ENCODE data around the gene MGARP.

Gene MGARP

GRCh38 chr4:139243448-139244365, 36.3 kb downstream of the MGARP start:
- no peak for TF ChIP-seq POLR2A (IDR thresholded peaks at IDR 0.05; ENCODE audit: low read length)
- TF ChIP-seq GATA1 (IDR thresholded peaks at IDR 0.05; ENCODE audit: low read depth, low read length), result no peak
- DNase-seq, result peak; percentile 7 to 25

- DNase-seq, result no peak
- no peak for TF ChIP-seq POLR2A (IDR thresholded peaks at IDR 0.05; ENCODE audit: low read length)
- no peak for TF ChIP-seq GATA1 (IDR thresholded peaks at IDR 0.05; ENCODE audit: low read depth, low read length)
Measured at GRCh38 chr4:139242511-139243051, 37.4 kb downstream of the MGARP start.

GRCh38 chr4:139241784-139242151, 38.3 kb downstream of the MGARP start:
- no peak for TF ChIP-seq POLR2A (IDR thresholded peaks at IDR 0.05; ENCODE audit: low read length)
- TF ChIP-seq GATA1 (IDR thresholded peaks at IDR 0.05; ENCODE audit: low read depth, low read length), result no peak
- DNase-seq, result no peak

- DNase-seq, result no peak
- TF ChIP-seq POLR2A (IDR thresholded peaks at IDR 0.05; ENCODE audit: low read length) (no peak), GATA1 (IDR thresholded peaks at IDR 0.05; ENCODE audit: low read depth, low read length) (no peak)
Measured at GRCh38 chr4:139241086-139241783, 38.8 kb downstream of the MGARP start.

GRCh38 chr4:139239127-139239772, 40.8 kb downstream of the MGARP start:
- DNase-seq, result no peak
- no peak for TF ChIP-seq GATA1 (IDR thresholded peaks at IDR 0.05; ENCODE audit: low read depth, low read length)

GRCh38 chr4:139234253-139234652, 45.8 kb downstream of the MGARP start:
- TF ChIP-seq GATA1 (IDR thresholded peaks at IDR 0.05; ENCODE audit: low read depth, low read length), result no peak
- no peak for TF ChIP-seq POLR2A (IDR thresholded peaks at IDR 0.05; ENCODE audit: low read length)
- no peak for DNase-seq

GRCh38 chr4:139229534-139230039, 50.4 kb downstream of the MGARP start:
- no peak for TF ChIP-seq POLR2A (IDR thresholded peaks at IDR 0.05; ENCODE audit: low read length)
- no peak for TF ChIP-seq GATA1 (IDR thresholded peaks at IDR 0.05; ENCODE audit: low read depth, low read length)
- DNase-seq, result peak; percentile 61 to 71

GRCh38 chr4:139227729-139228404, 52.2 kb downstream of the MGARP start:
- DNase-seq, result peak; percentile 38 to 46

GRCh38 chr4:139223682-139224317, 56.2 kb downstream of the MGARP start:
- TF ChIP-seq POLR2A (IDR thresholded peaks at IDR 0.05; ENCODE audit: low read length) (no peak), GATA1 (IDR thresholded peaks at IDR 0.05; ENCODE audit: low read depth, low read length) (no peak)

More at GRCh38 chr4:139227729-139228404, 52.2 kb downstream of the MGARP start:
- TF ChIP-seq POLR2A (IDR thresholded peaks at IDR 0.05; ENCODE audit: low read length), result no peak
- no peak for TF ChIP-seq GATA1 (IDR thresholded peaks at IDR 0.05; ENCODE audit: low read depth, low read length)

GRCh38 chr4:139222215-139222614, 57.8 kb downstream of the MGARP start:
- TF ChIP-seq POLR2A (IDR thresholded peaks at IDR 0.05; ENCODE audit: low read length), result no peak
- TF ChIP-seq GATA1 (IDR thresholded peaks at IDR 0.05; ENCODE audit: low read depth, low read length), result no peak
- no peak for DNase-seq

More at GRCh38 chr4:139223682-139224317, 56.2 kb downstream of the MGARP start:
- DNase-seq, result peak; percentile 40 to 59

GRCh38 chr4:139221687-139222086, 58.3 kb downstream of the MGARP start:
- DNase-seq, result no peak
- TF ChIP-seq POLR2A (IDR thresholded peaks at IDR 0.05; ENCODE audit: low read length) (no peak), GATA1 (IDR thresholded peaks at IDR 0.05; ENCODE audit: low read depth, low read length) (no peak)

- DNase-seq, result peak in 1 of 2 experiments; percentile 30
- TF ChIP-seq POLR2A (IDR thresholded peaks at IDR 0.05; ENCODE audit: low read length) (no peak), GATA1 (IDR thresholded peaks at IDR 0.05; ENCODE audit: low read depth, low read length) (no peak)
Measured at GRCh38 chr4:139219450-139220055, 60.5 kb downstream of the MGARP start.
